ENCODE results near the gene ANG. TPM values are rescaled to one million over a fixed set of nuclear protein-coding genes. Genes with fewer than 3 reads are reported as not detected.
"Not testable (repeated sequence)": the region's sequence is repeated elsewhere in the genome, so short reads cannot be mapped to it uniquely, and the experiment has no call there.

ANG gene
- total RNA-seq, 1 donor from 2014 or later = 4.0 TPM

- TF ChIP-seq CTCF (IDR thresholded peaks at IDR 0.05; ENCODE audit: insufficient read depth, low read depth, low read length) = no peak
- no peak for TF ChIP-seq EZH2 (IDR thresholded peaks at IDR 0.05; ENCODE audit: insufficient read depth, low read length)
- Histone ChIP-seq H3K4me1 (ENCODE audit: insufficient read depth, low read length) (no peaks in the 10 kb centered on the region), H3K27ac (ENCODE audit: low read depth, low read length) (no peak overlapping the region), H2AFZ (ENCODE audit: low read depth, low read length) (no peak overlapping the region), H4K20me1 (ENCODE audit: insufficient read depth, low read length) (no peaks in the 10 kb centered on the region), H3K4me2 (ENCODE audit: low read length) (no peak overlapping the region), H3K27me3 (ENCODE audit: insufficient read depth, low read length) (no peaks in the 10 kb centered on the region), H3K4me3 (ENCODE audit: insufficient read depth, low read depth, low read length) (no peak overlapping the region), H3K79me2 (ENCODE audit: insufficient read depth, low read length) (no peaks in the 10 kb centered on the region), H3K9ac (ENCODE audit: low read length) (no peak overlapping the region), H3K9me3 (ENCODE audit: insufficient read depth, low read depth, low read length) (no peaks in the 10 kb centered on the region), H3K36me3 (ENCODE audit: insufficient read depth, low read length) (no peaks in the 10 kb centered on the region)
- FAIRE-seq (no peak), DNase-seq (ENCODE audit: low read depth) (no peak)
- Mint-ChIP-seq H3K27me3 (ENCODE audit: low read depth, unreplicated experiment) (no peaks in the 10 kb centered on the region), H3K9me3 (ENCODE audit: unreplicated experiment) (no peaks in the 10 kb centered on the region), H3K4me1 (ENCODE audit: low read depth, unreplicated experiment) (no peaks in the 10 kb centered on the region), H3K27ac (ENCODE audit: unreplicated experiment) (no peak overlapping the region), H3K4me3 (ENCODE audit: unreplicated experiment) (no peak overlapping the region), H3K36me3 (ENCODE audit: low read depth, unreplicated experiment) (no peaks in the 10 kb centered on the region)
These were observed 11.4 kb downstream of the ANG start for GRCh38 chr14:20699931-20700330.

GRCh38 chr14:20700965-20701364 is 12.4 kb downstream of the ANG start:
- H3K4me1 Mint-ChIP-seq (ENCODE audit: low read depth, unreplicated experiment); H3K27ac ChIP-seq (ENCODE audit: low read depth, low read length); H3K9ac ChIP-seq (ENCODE audit: low read length); H3K27ac Mint-ChIP-seq (ENCODE audit: unreplicated experiment); H3K36me3 Mint-ChIP-seq (ENCODE audit: low read depth, unreplicated experiment); FAIRE-seq; H3K36me3 ChIP-seq (ENCODE audit: insufficient read depth, low read length); H4K20me1 ChIP-seq (ENCODE audit: insufficient read depth, low read length); H3K4me1 ChIP-seq (ENCODE audit: insufficient read depth, low read length); H3K4me2 ChIP-seq (ENCODE audit: low read length); H3K27me3 Mint-ChIP-seq (ENCODE audit: low read depth, unreplicated experiment); DNase-seq (ENCODE audit: low read depth); H3K79me2 ChIP-seq (ENCODE audit: insufficient read depth, low read length); H3K4me3 ChIP-seq (ENCODE audit: insufficient read depth, low read depth, low read length); H3K9me3 Mint-ChIP-seq (ENCODE audit: unreplicated experiment); H3K9me3 ChIP-seq (ENCODE audit: insufficient read depth, low read depth, low read length); H2AFZ ChIP-seq (ENCODE audit: low read depth, low read length); H3K27me3 ChIP-seq (ENCODE audit: insufficient read depth, low read length): not testable (repeated sequence)
- peak overlapping the region; percentile 20 for H3K4me3 Mint-ChIP-seq (ENCODE audit: unreplicated experiment)

- Histone ChIP-seq H3K4me1 (ENCODE audit: insufficient read depth, low read length) (no peaks in the 10 kb centered on the region), H2AFZ (ENCODE audit: low read depth, low read length) (no peak overlapping the region), H3K9me3 (ENCODE audit: insufficient read depth, low read depth, low read length) (no peaks in the 10 kb centered on the region), H3K36me3 (ENCODE audit: insufficient read depth, low read length) (no peaks in the 10 kb centered on the region), H3K4me3 (ENCODE audit: insufficient read depth, low read depth, low read length) (no peak overlapping the region), H3K27me3 (ENCODE audit: insufficient read depth, low read length) (no peaks in the 10 kb centered on the region), H3K9ac (ENCODE audit: low read length) (no peak overlapping the region), H4K20me1 (ENCODE audit: insufficient read depth, low read length) (no peaks in the 10 kb centered on the region), H3K27ac (ENCODE audit: low read depth, low read length) (no peak overlapping the region), H3K79me2 (ENCODE audit: insufficient read depth, low read length) (no peaks in the 10 kb centered on the region), H3K4me2 (ENCODE audit: low read length) (no peak overlapping the region)
- Mint-ChIP-seq H3K27ac (ENCODE audit: unreplicated experiment) (no peak overlapping the region), H3K4me1 (ENCODE audit: low read depth, unreplicated experiment) (no peaks in the 10 kb centered on the region), H3K9me3 (ENCODE audit: unreplicated experiment) (no peaks in the 10 kb centered on the region), H3K36me3 (ENCODE audit: low read depth, unreplicated experiment) (no peaks in the 10 kb centered on the region), H3K4me3 (ENCODE audit: unreplicated experiment) (no peak overlapping the region), H3K27me3 (ENCODE audit: low read depth, unreplicated experiment) (no peaks in the 10 kb centered on the region)
- no peak for DNase-seq (ENCODE audit: low read depth)
- FAIRE-seq = no peak
- TF ChIP-seq EZH2 (IDR thresholded peaks at IDR 0.05; ENCODE audit: insufficient read depth, low read length) = no peak
- TF ChIP-seq CTCF (IDR thresholded peaks at IDR 0.05; ENCODE audit: insufficient read depth, low read depth, low read length) = no peak
These were observed 18.2 kb downstream of the ANG start for GRCh38 chr14:20706657-20707355.
